ENCODE results near the gene PTGFRN.
"Not testable (repeated sequence)": the region's sequence is repeated elsewhere in the genome, so short reads cannot be mapped to it uniquely, and the experiment has no call there.

PTGFRN gene

DNA sequence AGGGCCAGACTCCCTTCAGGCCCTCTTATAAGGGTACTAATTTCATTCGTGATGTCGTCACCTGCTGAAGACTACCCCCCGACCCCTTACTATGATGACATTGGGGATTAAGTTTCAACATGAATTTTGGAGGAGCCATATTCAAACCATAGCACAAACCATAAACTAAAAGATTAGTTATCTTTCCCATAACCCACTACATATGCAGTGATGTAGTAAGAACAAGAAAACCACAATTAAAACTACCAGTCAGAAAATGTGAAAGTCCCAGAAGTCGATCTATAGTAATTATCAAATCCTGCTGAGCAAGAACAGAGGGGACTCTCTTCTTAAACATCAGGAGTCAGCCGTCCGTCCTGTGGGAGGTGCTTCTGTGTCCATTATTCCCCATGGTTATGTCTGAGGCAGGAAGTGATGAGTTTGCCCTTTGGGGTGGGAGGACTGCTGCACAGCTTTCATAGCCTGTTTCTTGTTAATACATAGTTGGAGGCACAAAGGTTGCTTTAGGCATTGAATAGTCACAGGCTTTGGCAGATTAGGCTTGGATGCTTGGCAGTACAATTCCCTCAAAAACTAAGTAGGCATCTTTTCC is 35.9 kb upstream of the PTGFRN start:
- H3F3A ChIP-seq (ENCODE audit: insufficient read depth): no peaks in the 10 kb centered on the region
- H3K9ac ChIP-seq (ENCODE audit: low read length): no peak overlapping the region
- H3K79me2 ChIP-seq (ENCODE audit: insufficient read depth, low read length): no peaks in the 10 kb centered on the region
- H3K27ac ChIP-seq (ENCODE audit: low read depth, low read length): no peak overlapping the region
- no peak overlapping the region for H3K4me3 ChIP-seq (ENCODE audit: insufficient read depth, low read length, poor library complexity, severe bottlenecking)
- TF ChIP-seq, protein P1, sequence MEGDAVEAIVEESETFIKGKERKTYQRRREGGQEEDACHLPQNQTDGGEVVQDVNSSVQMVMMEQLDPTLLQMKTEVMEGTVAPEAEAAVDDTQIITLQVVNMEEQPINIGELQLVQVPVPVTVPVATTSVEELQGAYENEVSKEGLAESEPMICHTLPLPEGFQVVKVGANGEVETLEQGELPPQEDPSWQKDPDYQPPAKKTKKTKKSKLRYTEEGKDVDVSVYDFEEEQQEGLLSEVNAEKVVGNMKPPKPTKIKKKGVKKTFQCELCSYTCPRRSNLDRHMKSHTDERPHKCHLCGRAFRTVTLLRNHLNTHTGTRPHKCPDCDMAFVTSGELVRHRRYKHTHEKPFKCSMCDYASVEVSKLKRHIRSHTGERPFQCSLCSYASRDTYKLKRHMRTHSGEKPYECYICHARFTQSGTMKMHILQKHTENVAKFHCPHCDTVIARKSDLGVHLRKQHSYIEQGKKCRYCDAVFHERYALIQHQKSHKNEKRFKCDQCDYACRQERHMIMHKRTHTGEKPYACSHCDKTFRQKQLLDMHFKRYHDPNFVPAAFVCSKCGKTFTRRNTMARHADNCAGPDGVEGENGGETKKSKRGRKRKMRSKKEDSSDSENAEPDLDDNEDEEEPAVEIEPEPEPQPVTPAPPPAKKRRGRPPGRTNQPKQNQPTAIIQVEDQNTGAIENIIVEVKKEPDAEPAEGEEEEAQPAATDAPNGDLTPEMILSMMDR (IDR thresholded peaks at IDR 0.05; ENCODE audit: insufficient read depth, low read length, poor library complexity, severe bottlenecking): no peak
- TF ChIP-seq EZH2phosphoT487 (conservative IDR thresholded peaks at IDR 0.05; ENCODE audit: low read length): no peak
- no peaks in the 10 kb centered on the region for H3K27me3 ChIP-seq (ENCODE audit: low read length)
- H3K9me3 ChIP-seq (ENCODE audit: insufficient read depth, low read length): no peaks in the 10 kb centered on the region
- H4K20me1 ChIP-seq (ENCODE audit: low read depth, low read length): no peaks in the 10 kb centered on the region
- H3K36me3 ChIP-seq (ENCODE audit: low read length): no peaks in the 10 kb centered on the region
- H3K4me2 ChIP-seq (ENCODE audit: low read depth, low read length, poor library complexity, severe bottlenecking): no peak overlapping the region
- no peak overlapping the region for H2AFZ ChIP-seq (ENCODE audit: low read depth, low read length, severe bottlenecking)
- H3K9me2 ChIP-seq (replicated peaks; ENCODE audit: insufficient read depth, low read length): no peaks in the 10 kb centered on the region

DNA sequence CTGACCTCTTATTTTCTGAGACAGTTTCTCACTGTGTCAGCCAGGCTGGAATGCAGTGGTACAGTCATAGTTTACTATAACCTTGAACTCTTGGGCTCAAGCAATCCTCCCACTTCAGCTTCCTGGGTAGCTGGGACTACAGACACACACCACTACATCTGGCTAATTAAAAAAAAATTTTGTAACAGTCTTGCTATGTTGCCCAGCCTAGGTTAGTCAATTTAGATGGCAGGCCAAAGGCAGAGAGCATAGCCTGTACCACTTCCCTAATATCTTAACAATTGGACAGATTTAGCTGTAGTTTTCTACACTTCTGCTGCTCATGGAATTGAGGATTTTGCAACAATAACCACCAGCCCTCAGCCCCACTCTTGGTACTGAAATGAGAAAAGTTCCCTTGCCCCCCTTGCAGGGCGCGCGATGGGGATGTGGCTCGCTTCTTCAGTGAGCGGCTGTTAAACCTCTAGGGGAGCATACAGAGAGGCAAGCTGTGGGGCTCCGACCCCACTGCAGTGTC is 34.9 kb upstream of the PTGFRN start:
- no peak overlapping the region for H3K9ac ChIP-seq (ENCODE audit: low read length)
- no peak overlapping the region for H3K27ac ChIP-seq (ENCODE audit: low read depth, low read length)
- no peaks in the 10 kb centered on the region for H3F3A ChIP-seq (ENCODE audit: insufficient read depth)
- no peaks in the 10 kb centered on the region for H3K9me3 ChIP-seq (ENCODE audit: insufficient read depth, low read length)
- H3K4me3 ChIP-seq (ENCODE audit: insufficient read depth, low read length, poor library complexity, severe bottlenecking): no peak overlapping the region
- no peaks in the 10 kb centered on the region for H4K20me1 ChIP-seq (ENCODE audit: low read depth, low read length)
- H3K27me3 ChIP-seq (ENCODE audit: low read length): no peaks in the 10 kb centered on the region
- H3K4me2 ChIP-seq (ENCODE audit: low read depth, low read length, poor library complexity, severe bottlenecking): no peak overlapping the region
- no peak overlapping the region for H2AFZ ChIP-seq (ENCODE audit: low read depth, low read length, severe bottlenecking)
- no peak for TF ChIP-seq EZH2phosphoT487 (conservative IDR thresholded peaks at IDR 0.05; ENCODE audit: low read length)
- TF ChIP-seq, protein P1 (IDR thresholded peaks at IDR 0.05; ENCODE audit: insufficient read depth, low read length, poor library complexity, severe bottlenecking): no peak
- no peaks in the 10 kb centered on the region for H3K9me2 ChIP-seq (replicated peaks; ENCODE audit: insufficient read depth, low read length)
- no peaks in the 10 kb centered on the region for H3K79me2 ChIP-seq (ENCODE audit: insufficient read depth, low read length)
- H3K36me3 ChIP-seq (ENCODE audit: low read length): no peaks in the 10 kb centered on the region

DNA sequence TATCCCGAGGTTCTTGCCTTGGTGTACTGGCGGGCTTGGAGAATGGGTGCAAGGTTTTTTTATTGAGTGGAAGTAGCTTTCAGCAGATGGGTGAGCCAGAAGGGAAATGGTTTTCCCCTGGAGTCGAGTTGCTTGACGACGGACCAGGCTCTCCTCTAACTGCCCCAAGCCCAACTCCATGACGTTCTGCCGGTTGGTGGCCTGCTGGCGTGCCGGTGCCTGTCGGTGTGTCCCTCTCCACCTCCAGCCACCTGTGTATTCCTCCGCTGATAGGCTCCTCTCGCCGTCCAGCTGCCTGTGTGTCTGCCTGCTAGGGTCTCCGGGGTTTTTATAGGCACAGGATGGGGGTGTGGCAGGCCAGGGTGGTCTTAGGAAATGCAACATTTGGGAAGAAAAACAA is 34.3 kb upstream of the PTGFRN start:
- Histone ChIP-seq H2AFZ (ENCODE audit: low read depth, low read length, severe bottlenecking) (no peak overlapping the region), H4K20me1 (ENCODE audit: low read depth, low read length) (no peaks in the 10 kb centered on the region)
- no peak for TF ChIP-seq EZH2phosphoT487 (conservative IDR thresholded peaks at IDR 0.05; ENCODE audit: low read length)
- TF ChIP-seq, protein P1 (IDR thresholded peaks at IDR 0.05; ENCODE audit: insufficient read depth, low read length, poor library complexity, severe bottlenecking): no peak

GRCh38 chr1:116875946-116876345 is 33.8 kb upstream of the PTGFRN start:
- H3F3A ChIP-seq (ENCODE audit: insufficient read depth); H3K79me2 ChIP-seq (ENCODE audit: insufficient read depth, low read length); H4K20me1 ChIP-seq (ENCODE audit: low read depth, low read length); H3K9me2 ChIP-seq (replicated peaks; ENCODE audit: insufficient read depth, low read length); H3K9ac ChIP-seq (ENCODE audit: low read length); H2AFZ ChIP-seq (ENCODE audit: low read depth, low read length, severe bottlenecking); H3K36me3 ChIP-seq (ENCODE audit: low read length); H3K27ac ChIP-seq (ENCODE audit: low read depth, low read length); H3K9me3 ChIP-seq (ENCODE audit: insufficient read depth, low read length); H3K4me2 ChIP-seq (ENCODE audit: low read depth, low read length, poor library complexity, severe bottlenecking); H3K27me3 ChIP-seq (ENCODE audit: low read length); H3K4me3 ChIP-seq (ENCODE audit: insufficient read depth, low read length, poor library complexity, severe bottlenecking): not testable (repeated sequence)

More for the DNA sequence above, 34.3 kb upstream of the PTGFRN start:
- Histone ChIP-seq H3K9me2 (replicated peaks; ENCODE audit: insufficient read depth, low read length) (no peaks in the 10 kb centered on the region), H3K27me3 (ENCODE audit: low read length) (no peaks in the 10 kb centered on the region), H3K9me3 (ENCODE audit: insufficient read depth, low read length) (no peaks in the 10 kb centered on the region), H3F3A (ENCODE audit: insufficient read depth) (no peaks in the 10 kb centered on the region), H3K79me2 (ENCODE audit: insufficient read depth, low read length) (no peaks in the 10 kb centered on the region), H3K9ac (ENCODE audit: low read length) (no peak overlapping the region), H3K4me2 (ENCODE audit: low read depth, low read length, poor library complexity, severe bottlenecking) (no peak overlapping the region), H3K36me3 (ENCODE audit: low read length) (no peaks in the 10 kb centered on the region), H3K4me3 (ENCODE audit: insufficient read depth, low read length, poor library complexity, severe bottlenecking) (no peak overlapping the region), H3K27ac (ENCODE audit: low read depth, low read length) (no peak overlapping the region)
